Pancreas (tissue), 10 donors: Measurements from ENCODE around the gene SIX1. TPM values are rescaled to one million over a fixed set of nuclear protein-coding genes. Genes with fewer than 3 reads are reported as not detected.

Experiments used
- ATAC-seq, 4 donors: fragments of 200-7000 bp; cut with Tn5 transposase; one replicate each; pipeline versions ENCODE4 v1.8.0 to v1.9.1; 2020; ENCODE audit warnings: mild to moderate bottlenecking in 4 of 4, moderate library complexity in 4 of 4
- DNase-seq, 6 donors: peaks; one replicate each; pipeline ENCODE4 v3.0.0-alpha.2; 2020
- FAIRE-seq: peaks from 2 replicates; lab custom pipeline; 2012; peaks lifted over from hg19 to GRCh38; lab: Jason Lieb, UNC
- H3K27ac ChIP-seq, 4 donors: fragments of 200-600 bp; sonication (generic); 1 replicate in 3 of 4; 2 replicates in 1 of 4; pipeline versions ENCODE4 v1.5.0 to v1.8.0; 2020
- H3K27me3 ChIP-seq, 4 donors: fragments of 200-600 bp; one replicate each; pipeline ENCODE4 v1.8.0; 2021
- H3K36me3 ChIP-seq, 3 donors: fragments of 200-600 bp; sonication (generic) in 1 of 3; one replicate each; pipeline versions ENCODE4 v1.5.0 to v1.8.0; 2020 to 2021
- H3K4me1 ChIP-seq, 3 donors: fragments of 200-600 bp; one replicate each; pipeline ENCODE4 v1.8.0; 2021
- H3K4me3 ChIP-seq, 4 donors: fragments of 200-600 bp; sonication (generic) in 2 of 4; one replicate each; pipeline versions ENCODE4 v1.5.0 to v1.8.0; 2020 to 2021
- H3K9me3 ChIP-seq, 4 donors: fragments of 200-600 bp; one replicate each; pipeline ENCODE4 v1.8.0; 2021
- WGBS, 2 donors: extraction: QIAGEN DNeasy Blood & Tissue Kit; methylation state at CpG; one replicate each; pipeline ENCODE4 v1.1.7; 2013; 5-methylcytosine and 5-hydroxymethylcytosine counted together
- intact Hi-C, 3 donors: fragments of 100-400 bp; cut with DNase I; formaldehyde crosslinking; loops; one replicate each; pipeline versions ENCODE4 v1.11.1 to v1.14.2; 2022
- polyA plus RNA-seq, 2 donors: library from polyadenylated mRNA; stranded (reverse); fragments of 200-250 nt; gene quantifications; one replicate each; pipeline ENCODE4 v1.2.3, GENCODE V29; 2013
- total RNA-seq, 6 donors: library from RNA; stranded (reverse); fragmentation: NEBNext Ultra II Directional in 4 of 6; extraction: Animal tissue kit (Norgen Biotek cat#: 25700) in 4 of 6; gene quantifications; one replicate each; pipeline versions ENCODE4 v1.2.1 to v1.2.4, GENCODE V29; 2021 to 2023
- TF ChIP-seq, protein P1 (sequence below), 4 donors: fragments of 200-600 bp; sonication (generic) in 3 of 4; IDR thresholded peaks; one replicate each; pipeline versions ENCODE4 v1.5.0 to v1.8.0; 2021; ENCODE audit warnings: antibody characterized with exemption in 4 of 4
- donor health status: healthy with polysubstance abuse.
- donor health status: DM: no; HTN: no; CAD: no; lungs with moderate emphysema.
- donor health status: DM: no; HTN: no; CAD: no.
- donor health status: control.
- donor health status: control.
- donor health status: Bipolar disorder and iron deficiency.
- donor health status: DM: yes; HTN: yes; CAD: no.
- donor health status: DM: no; HTN: no; CAD: no.
- donor health status: DM: no; HTN: no; CAD: no.
- donor health status: DM: yes; HTN: yes; CAD: no.

SIX1 gene
- total and polyA plus RNA-seq, 8 donors: 0.06 to 0.09 (median 0.07) TPM; not detected in 4

DNA sequence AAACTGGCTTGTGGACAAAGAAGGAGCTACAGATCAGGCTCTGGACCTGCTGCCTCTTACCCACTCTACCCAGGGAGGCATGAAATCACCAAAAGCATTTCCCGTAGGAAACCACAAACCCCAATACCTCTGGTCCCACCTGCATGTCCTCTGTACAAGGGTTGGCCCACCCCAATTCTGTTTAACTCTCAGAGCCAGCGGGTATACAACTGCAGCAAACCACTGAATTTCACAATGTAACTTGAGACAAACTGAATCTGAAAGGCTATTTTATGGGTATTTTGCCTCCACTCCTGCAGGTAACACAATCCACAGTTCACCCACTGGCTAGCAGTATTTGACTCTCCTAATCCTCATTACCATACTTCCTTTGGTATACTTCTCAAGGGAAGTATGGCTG, 16.5 kb downstream of the SIX1 start:
- TF ChIP-seq, protein P1, sequence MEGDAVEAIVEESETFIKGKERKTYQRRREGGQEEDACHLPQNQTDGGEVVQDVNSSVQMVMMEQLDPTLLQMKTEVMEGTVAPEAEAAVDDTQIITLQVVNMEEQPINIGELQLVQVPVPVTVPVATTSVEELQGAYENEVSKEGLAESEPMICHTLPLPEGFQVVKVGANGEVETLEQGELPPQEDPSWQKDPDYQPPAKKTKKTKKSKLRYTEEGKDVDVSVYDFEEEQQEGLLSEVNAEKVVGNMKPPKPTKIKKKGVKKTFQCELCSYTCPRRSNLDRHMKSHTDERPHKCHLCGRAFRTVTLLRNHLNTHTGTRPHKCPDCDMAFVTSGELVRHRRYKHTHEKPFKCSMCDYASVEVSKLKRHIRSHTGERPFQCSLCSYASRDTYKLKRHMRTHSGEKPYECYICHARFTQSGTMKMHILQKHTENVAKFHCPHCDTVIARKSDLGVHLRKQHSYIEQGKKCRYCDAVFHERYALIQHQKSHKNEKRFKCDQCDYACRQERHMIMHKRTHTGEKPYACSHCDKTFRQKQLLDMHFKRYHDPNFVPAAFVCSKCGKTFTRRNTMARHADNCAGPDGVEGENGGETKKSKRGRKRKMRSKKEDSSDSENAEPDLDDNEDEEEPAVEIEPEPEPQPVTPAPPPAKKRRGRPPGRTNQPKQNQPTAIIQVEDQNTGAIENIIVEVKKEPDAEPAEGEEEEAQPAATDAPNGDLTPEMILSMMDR (IDR thresholded peaks at IDR 0.05): no peak
- ATAC-seq (no peak), FAIRE-seq (no peak), DNase-seq (no peak)
- Histone ChIP-seq H3K27me3 (peaks cover 0 to 14% (median 8%) of the 10 kb centered on the region in 4 donors), H3K9me3 (no peaks in the 10 kb centered on the region), H3K4me3 (no peak overlapping the region), H3K27ac (no peak overlapping the region), H3K4me1 (peaks cover 0 to 4% (median 0%) of the 10 kb centered on the region in 3 donors), H3K36me3 (no peaks in the 10 kb centered on the region)
- 67 to 71% methylated on average over 2 of the region's 2 CpGs for WGBS, 2 donors
- intact Hi-C loops: loop anchor here in 1 of 3 donors (5.0 kb wide), 1 partner anchor 615 kb away; no protein-coding TSS in a partner anchor

DNA sequence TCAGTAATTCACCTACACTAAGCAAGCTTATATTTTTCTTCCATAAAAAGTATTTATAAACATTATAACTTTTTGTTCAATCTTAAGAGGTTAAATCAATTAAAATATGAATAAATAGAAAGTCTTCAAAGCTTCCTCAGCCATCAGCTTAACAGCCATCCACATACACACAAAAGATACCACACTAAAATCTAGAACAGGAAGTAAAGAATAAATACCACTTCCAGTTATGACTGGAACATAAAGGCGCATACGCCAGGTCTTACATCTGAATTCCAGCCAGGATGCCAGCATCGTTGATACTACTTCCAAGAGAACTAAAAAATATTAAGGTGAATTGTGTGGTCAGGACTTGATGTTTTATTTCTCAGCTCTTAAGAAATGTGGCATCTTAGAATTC, 17.0 kb downstream of the SIX1 start:
- TF ChIP-seq, protein P1 (IDR thresholded peaks at IDR 0.05): no peak
- intact Hi-C loops: loop anchor here in 1 of 3 donors (5.0 kb wide), 1 partner anchor 615 kb away; no protein-coding TSS in a partner anchor
- FAIRE-seq: no peak
- no peaks in the 10 kb centered on the region for H3K36me3 ChIP-seq
- H3K27me3 ChIP-seq: peaks cover 0 to 9% (median 6%) of the 10 kb centered on the region in 4 donors
- no peak for DNase-seq
- ATAC-seq: no peak
- 74 to 75% methylated on average over 3 of the region's 3 CpGs for WGBS, 2 donors
- H3K4me3 ChIP-seq: no peak overlapping the region
- H3K27ac ChIP-seq: no peak overlapping the region
- no peaks in the 10 kb centered on the region for H3K9me3 ChIP-seq
- H3K4me1 ChIP-seq: no peaks in the 10 kb centered on the region

DNA sequence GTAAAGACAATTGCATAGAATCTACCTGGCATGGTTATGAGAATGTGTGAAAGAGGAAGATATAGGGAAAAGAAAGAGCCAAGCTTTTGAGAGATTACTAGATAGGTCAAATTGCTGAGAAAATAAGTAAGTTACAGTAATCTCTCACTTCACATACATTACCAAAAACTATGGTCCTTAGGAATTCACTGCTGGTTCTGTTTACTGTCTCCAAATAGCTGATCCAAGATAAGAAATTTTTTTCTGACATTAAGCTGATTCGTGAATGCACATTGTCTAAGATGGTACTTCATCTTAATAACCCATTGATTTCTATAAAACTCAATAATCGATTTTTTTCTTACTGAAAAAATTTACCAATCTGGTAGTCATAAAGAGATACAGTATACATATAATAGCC, 17.4 kb downstream of the SIX1 start:
- Histone ChIP-seq H3K27me3 (peaks cover 0 to 5% (median 4%) of the 10 kb centered on the region in 4 donors), H3K36me3 (no peaks in the 10 kb centered on the region), H3K4me3 (no peak overlapping the region), H3K9me3 (no peaks in the 10 kb centered on the region), H3K27ac (no peak overlapping the region), H3K4me1 (no peaks in the 10 kb centered on the region)
- no peak for DNase-seq
- 61 to 71% methylated on average over 2 of the region's 2 CpGs for WGBS, 2 donors
- peak; percentile 23 for FAIRE-seq
- intact Hi-C loops: loop anchor here in 1 of 3 donors (5.0 kb wide), 1 partner anchor 615 kb away; no protein-coding TSS in a partner anchor
- TF ChIP-seq, protein P1 (IDR thresholded peaks at IDR 0.05): no peak
- ATAC-seq: no peak

DNA sequence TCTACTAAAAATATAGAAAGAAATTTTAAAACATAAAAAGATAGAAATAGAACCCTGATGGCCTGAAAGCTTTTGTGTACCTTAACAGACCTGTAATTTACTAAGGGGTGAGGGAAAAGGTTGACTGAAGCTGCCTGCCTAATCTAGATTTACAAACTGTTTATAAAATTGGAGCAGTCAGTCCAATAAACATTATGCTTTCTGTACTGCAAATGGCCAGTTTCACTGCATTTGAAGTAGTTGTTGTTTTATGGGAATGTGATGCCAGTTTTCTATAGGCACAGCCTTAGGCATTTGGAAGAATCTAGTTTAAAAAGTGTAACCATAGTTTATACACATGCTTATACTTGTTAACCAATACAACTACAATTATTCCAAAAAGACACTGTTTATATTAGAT, 19.1 kb downstream of the SIX1 start:
- no peak overlapping the region for H3K4me3 ChIP-seq
- H3K4me1 ChIP-seq: no peaks in the 10 kb centered on the region
- no peak for ATAC-seq
- peaks cover 0 to 3% (median 0%) of the 10 kb centered on the region in 4 donors for H3K27me3 ChIP-seq
- intact Hi-C loops: loop anchor here in 1 of 3 donors (5.0 kb wide), 1 partner anchor 617 kb away; no protein-coding TSS in a partner anchor
- no peak for DNase-seq
- TF ChIP-seq, protein P1 (IDR thresholded peaks at IDR 0.05): no peak
- no peak for FAIRE-seq
- no peaks in the 10 kb centered on the region for H3K9me3 ChIP-seq
- H3K27ac ChIP-seq: no peak overlapping the region
- no peaks in the 10 kb centered on the region for H3K36me3 ChIP-seq

- TF ChIP-seq, protein P1 (IDR thresholded peaks at IDR 0.05): no peak
- Histone ChIP-seq H3K4me1 (no peaks in the 10 kb centered on the region), H3K27me3 (no peaks in the 10 kb centered on the region), H3K9me3 (no peaks in the 10 kb centered on the region), H3K4me3 (no peak overlapping the region), H3K27ac (no peak overlapping the region), H3K36me3 (no peaks in the 10 kb centered on the region)
- ATAC-seq (no peak), DNase-seq (no peak), FAIRE-seq (no peak)
- WGBS, 2 donors: 45 to 58% methylated on average over 1 of the region's 1 CpG
- intact Hi-C loops: loop anchor here in 2 of 3 donors (5.0 to 10.0 kb wide), 2 partner anchors 393 to 626 kb away; no protein-coding TSS in a partner anchor
These were observed 20.4 kb downstream of the SIX1 start for GRCh38 chr14:60628892-60629291.
